MM.1S (cell line): ENCODE data around the gene ZNF766.

Experiments used
- DNase-seq: peaks from one replicate; pipeline ENCODE4 v3.0.0-alpha.2; 2015
- H2AFZ ChIP-seq: fragments of 300-600 bp; sonication (generic); 2 replicates; pipeline ENCODE4 v1.6.0; 2016; ENCODE audit warnings: antibody characterized with exemption, low read length
- H3F3A ChIP-seq: fragments of 300-600 bp; sonication (generic); 2 replicates; pipeline ENCODE4 v1.6.1; 2016; ENCODE audit warnings: mild to moderate bottlenecking, antibody characterized with exemption, low read length, moderate library complexity, mixed read lengths; ENCODE audit not compliant: insufficient read depth
- H3K27ac ChIP-seq: fragments of 300-600 bp; sonication (generic); 2 replicates; pipeline ENCODE4 v1.5.1; 2016; ENCODE audit warnings: mild to moderate bottlenecking, low read length
- H3K27me3 ChIP-seq: fragments of 300-600 bp; sonication (generic); replicated peaks from 2 replicates; pipeline ENCODE4 v1.6.0; 2016; ENCODE audit warnings: low read length; ENCODE audit not compliant: insufficient read depth
- H3K36me3 ChIP-seq: fragments of 300-600 bp; sonication (generic); replicated peaks from 2 replicates; pipeline ENCODE4 v1.6.1; 2016; ENCODE audit warnings: mild to moderate bottlenecking, low read length, mixed read lengths; ENCODE audit not compliant: insufficient read depth
- H3K4me1 ChIP-seq: fragments of 300-600 bp; sonication (generic); 2 replicates; pipeline ENCODE4 v1.6.1; 2016; ENCODE audit warnings: low read length, mixed read lengths
- H3K4me2 ChIP-seq: fragments of 300-600 bp; sonication (generic); 2 replicates; pipeline ENCODE4 v1.6.0; 2016; ENCODE audit warnings: low read depth, low read length
- H3K4me3 ChIP-seq: fragments of 300-600 bp; sonication (generic); 2 replicates; pipeline ENCODE4 v1.5.1; 2016; ENCODE audit warnings: low read length, mixed read lengths
- H3K79me2 ChIP-seq: fragments of 300-600 bp; sonication (generic); 2 replicates; pipeline ENCODE4 v1.6.1; 2016; ENCODE audit warnings: mixed run types, low read length, mixed read lengths
- H3K9ac ChIP-seq: fragments of 300-600 bp; sonication (generic); 2 replicates; pipeline ENCODE4 v1.6.1; 2016; ENCODE audit warnings: low read length, mixed read lengths
- H3K9me2 ChIP-seq: fragments of 300-600 bp; sonication (generic); replicated peaks from 2 replicates; pipeline ENCODE4 v1.6.1; 2016; ENCODE audit warnings: mild to moderate bottlenecking, low read length, mixed read lengths; ENCODE audit not compliant: insufficient read depth
- H3K9me3 ChIP-seq: fragments of 300-600 bp; sonication (generic); replicated peaks from 2 replicates; pipeline ENCODE4 v1.6.1; 2016; ENCODE audit warnings: mild to moderate bottlenecking, low read length, mixed read lengths; ENCODE audit not compliant: insufficient read depth
- H4K20me1 ChIP-seq: fragments of 300-600 bp; sonication (generic); 2 replicates; pipeline ENCODE4 v1.6.1; 2016; ENCODE audit warnings: mild to moderate bottlenecking, low read length, moderate library complexity, mixed read lengths; ENCODE audit not compliant: insufficient read depth
- EZH2 ChIP-seq: fragments of 300-600 bp; sonication (generic); optimal IDR thresholded peaks from 2 replicates; pipeline ENCODE3; 2017; ENCODE audit warnings: low read depth, mild to moderate bottlenecking, antibody characterized with exemption, low read length, mixed read lengths
- EZH2phosphoT487 ChIP-seq: fragments of 300-600 bp; sonication (generic); IDR thresholded peaks from 2 replicates; pipeline ENCODE4 v1.6.1; 2018; ENCODE audit warnings: antibody characterized with exemption, low read length
- TF ChIP-seq, protein P1 (sequence below): fragments of 300-600 bp; sonication (generic); IDR thresholded peaks from 2 replicates; pipeline ENCODE4 v1.5.1; 2016; ENCODE audit warnings: antibody characterized with exemption, low read length, mixed read lengths

The ZNF766 gene

DNA sequence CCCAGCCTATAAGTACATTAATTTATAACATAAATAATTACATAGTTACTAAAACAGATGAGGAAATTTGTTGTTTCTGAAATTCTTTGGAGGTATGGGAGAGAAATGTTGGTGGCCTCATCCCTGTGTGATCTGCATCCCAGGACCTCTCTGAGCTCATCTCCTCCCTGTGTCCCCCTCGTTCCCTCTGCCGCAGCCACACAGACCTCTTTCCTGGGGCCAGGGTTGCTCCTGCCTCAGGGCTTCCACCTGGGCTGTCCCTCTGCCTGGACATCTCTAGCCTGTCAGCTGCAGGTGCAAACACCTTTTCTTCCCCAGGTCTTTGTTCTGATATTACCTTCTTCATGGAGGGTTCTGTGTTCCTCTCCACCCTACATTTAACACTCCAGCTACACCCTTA, 3.9 kb downstream of the ZNF766 start:
- TF ChIP-seq EZH2phosphoT487 (no peak), EZH2 (no peak)
- TF ChIP-seq, protein P1, sequence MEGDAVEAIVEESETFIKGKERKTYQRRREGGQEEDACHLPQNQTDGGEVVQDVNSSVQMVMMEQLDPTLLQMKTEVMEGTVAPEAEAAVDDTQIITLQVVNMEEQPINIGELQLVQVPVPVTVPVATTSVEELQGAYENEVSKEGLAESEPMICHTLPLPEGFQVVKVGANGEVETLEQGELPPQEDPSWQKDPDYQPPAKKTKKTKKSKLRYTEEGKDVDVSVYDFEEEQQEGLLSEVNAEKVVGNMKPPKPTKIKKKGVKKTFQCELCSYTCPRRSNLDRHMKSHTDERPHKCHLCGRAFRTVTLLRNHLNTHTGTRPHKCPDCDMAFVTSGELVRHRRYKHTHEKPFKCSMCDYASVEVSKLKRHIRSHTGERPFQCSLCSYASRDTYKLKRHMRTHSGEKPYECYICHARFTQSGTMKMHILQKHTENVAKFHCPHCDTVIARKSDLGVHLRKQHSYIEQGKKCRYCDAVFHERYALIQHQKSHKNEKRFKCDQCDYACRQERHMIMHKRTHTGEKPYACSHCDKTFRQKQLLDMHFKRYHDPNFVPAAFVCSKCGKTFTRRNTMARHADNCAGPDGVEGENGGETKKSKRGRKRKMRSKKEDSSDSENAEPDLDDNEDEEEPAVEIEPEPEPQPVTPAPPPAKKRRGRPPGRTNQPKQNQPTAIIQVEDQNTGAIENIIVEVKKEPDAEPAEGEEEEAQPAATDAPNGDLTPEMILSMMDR, result no peak
- H3K4me3 ChIP-seq, result no peak overlapping the region
- peaks cover 3% of the 10 kb centered on the region for H3K36me3 ChIP-seq
- no peak overlapping the region for H3K4me2 ChIP-seq
- no peaks in the 10 kb centered on the region for H3K4me1 ChIP-seq
- H3K27ac ChIP-seq, result no peak overlapping the region
- H3K9ac ChIP-seq, result no peak overlapping the region
- peaks cover 79% of the 10 kb centered on the region for H3K79me2 ChIP-seq
- no peak for DNase-seq
- H3K9me3 ChIP-seq, result no peaks in the 10 kb centered on the region
- 0 out of 2 replicates have a peak, but pooled peaks cover 3% of the 10 kb centered on the region for H3F3A ChIP-seq
- H4K20me1 ChIP-seq, result no peaks in the 10 kb centered on the region
- H3K27me3 ChIP-seq, result no peaks in the 10 kb centered on the region
- no peak overlapping the region for H2AFZ ChIP-seq
- H3K9me2 ChIP-seq, result no peaks in the 10 kb centered on the region

DNA sequence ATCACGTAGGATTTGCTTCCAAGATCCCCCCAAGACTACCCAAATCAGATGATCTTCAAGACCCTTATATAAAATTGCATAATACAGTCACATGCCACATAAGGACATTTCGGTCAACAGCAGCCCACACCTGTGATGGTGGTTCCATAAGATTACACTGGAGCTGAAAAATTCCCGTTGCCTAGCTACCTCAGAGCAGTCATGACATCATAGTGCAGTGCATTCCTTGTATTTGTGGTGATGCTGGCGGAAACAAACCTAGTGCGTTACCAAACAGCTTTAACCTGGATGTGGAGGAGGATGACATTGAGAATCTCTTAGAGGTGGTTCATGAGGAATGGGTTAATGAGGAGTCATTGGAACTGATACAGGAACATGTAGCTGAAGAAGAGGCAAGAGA, 4.8 kb downstream of the ZNF766 start:
- Histone ChIP-seq H3K9me3 (no peaks in the 10 kb centered on the region), H3K27ac (no peak overlapping the region), H3K9me2 (no peaks in the 10 kb centered on the region), H4K20me1 (no peaks in the 10 kb centered on the region), H3K4me2 (no peak overlapping the region), H3K4me3 (no peak overlapping the region), H3F3A (0 out of 2 replicates have a peak, but pooled peaks cover 3% of the 10 kb centered on the region), H2AFZ (no peak overlapping the region), H3K9ac (no peak overlapping the region), H3K4me1 (no peaks in the 10 kb centered on the region), H3K36me3 (peaks cover 3% of the 10 kb centered on the region), H3K27me3 (no peaks in the 10 kb centered on the region), H3K79me2 (peaks cover 88% of the 10 kb centered on the region)
- no peak for DNase-seq
- TF ChIP-seq, protein P1, result no peak

DNA sequence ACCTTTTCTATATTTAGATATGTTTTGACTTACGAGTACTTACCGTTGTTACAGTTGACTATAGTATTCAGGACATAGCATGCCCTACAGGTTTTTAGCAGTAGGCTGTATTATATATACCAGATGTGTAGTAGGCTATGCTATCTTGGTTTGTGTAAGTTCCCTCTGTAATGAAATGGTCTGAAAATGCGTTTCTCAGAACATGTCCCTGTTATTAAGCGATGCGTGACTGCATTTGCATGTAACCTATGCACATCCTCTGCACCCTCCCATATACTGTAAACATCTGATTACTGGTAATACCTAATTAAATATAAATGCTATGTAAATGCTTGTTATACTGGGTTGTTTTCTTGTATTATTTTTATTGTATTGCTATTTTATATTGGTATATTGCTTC, 6.6 kb downstream of the ZNF766 start:
- H4K20me1 ChIP-seq, result no peaks in the 10 kb centered on the region
- TF ChIP-seq, protein P1, result no peak
- TF ChIP-seq EZH2 (no peak), EZH2phosphoT487 (no peak)

More for the DNA sequence above, 6.6 kb downstream of the ZNF766 start:
- no peak for DNase-seq
- H3K9me2 ChIP-seq, result no peaks in the 10 kb centered on the region
- H2AFZ ChIP-seq, result no peak overlapping the region
- H3K4me3 ChIP-seq, result no peak overlapping the region
- no peak overlapping the region for H3K9ac ChIP-seq
- peaks cover 83% of the 10 kb centered on the region for H3K79me2 ChIP-seq
- peaks cover 3% of the 10 kb centered on the region for H3K36me3 ChIP-seq
- no peaks in the 10 kb centered on the region for H3F3A ChIP-seq
- H3K4me2 ChIP-seq, result no peak overlapping the region
- no peaks in the 10 kb centered on the region for H3K9me3 ChIP-seq
- no peak overlapping the region for H3K27ac ChIP-seq
- H3K4me1 ChIP-seq, result no peaks in the 10 kb centered on the region
- H3K27me3 ChIP-seq, result no peaks in the 10 kb centered on the region
